IPS-18a (cell line): ENCODE data around the gene AVEN.

Experiments used
- H3K27ac ChIP-seq: one replicate; pipeline ENCODE4 v1.5.1; 2013; ENCODE audit warnings: low read length
- H3K27me3 ChIP-seq: one replicate; pipeline ENCODE4 v1.6.1; 2013; ENCODE audit warnings: mild to moderate bottlenecking, low read length; ENCODE audit not compliant: control insufficient read depth, insufficient read depth
- H3K36me3 ChIP-seq: one replicate; pipeline ENCODE4 v1.6.1; 2013; ENCODE audit warnings: low read depth, low read length; ENCODE audit not compliant: control insufficient read depth
- H3K4me1 ChIP-seq: one replicate; pipeline ENCODE4 v1.6.1; 2013; ENCODE audit warnings: low read depth, low read length; ENCODE audit not compliant: control insufficient read depth
- H3K4me3 ChIP-seq: one replicate; pipeline ENCODE4 v1.5.1; 2013; ENCODE audit warnings: low read length
- H3K9ac ChIP-seq: one replicate; pipeline ENCODE4 v1.6.1; 2013; ENCODE audit warnings: mild to moderate bottlenecking, low read length, moderate library complexity
- H3K9me3 ChIP-seq: one replicate; pipeline ENCODE4 v1.6.1; 2013; ENCODE audit warnings: low read depth, low read length; ENCODE audit not compliant: control insufficient read depth

Gene AVEN

GRCh38 chr15:33907326-33907725 is 131.7 kb downstream of the AVEN start:
- H3K4me3 ChIP-seq, result no peak overlapping the region
- H3K27ac ChIP-seq, result no peak overlapping the region
- no peaks in the 10 kb centered on the region for H3K27me3 ChIP-seq
- H3K36me3 ChIP-seq, result no peaks in the 10 kb centered on the region
- peaks cover 8% of the 10 kb centered on the region for H3K4me1 ChIP-seq
- H3K9ac ChIP-seq, result no peak overlapping the region
- H3K9me3 ChIP-seq, result no peaks in the 10 kb centered on the region

GRCh38 chr15:33903661-33904060 is 135.3 kb downstream of the AVEN start:
- Histone ChIP-seq H3K4me3 (no peak overlapping the region), H3K4me1 (peaks cover 3% of the 10 kb centered on the region), H3K9me3 (no peaks in the 10 kb centered on the region), H3K27me3 (no peaks in the 10 kb centered on the region), H3K36me3 (no peaks in the 10 kb centered on the region), H3K9ac (no peak overlapping the region), H3K27ac (no peak overlapping the region)

GRCh38 chr15:33902043-33902442 is 137.0 kb downstream of the AVEN start:
- Histone ChIP-seq H3K4me1 (no peaks in the 10 kb centered on the region), H3K27ac (no peak overlapping the region), H3K4me3 (no peak overlapping the region), H3K27me3 (no peaks in the 10 kb centered on the region), H3K9ac (no peak overlapping the region), H3K36me3 (no peaks in the 10 kb centered on the region), H3K9me3 (no peaks in the 10 kb centered on the region)

- H3K36me3 ChIP-seq, result no peaks in the 10 kb centered on the region
- no peak overlapping the region for H3K9ac ChIP-seq
- H3K27ac ChIP-seq, result no peak overlapping the region
- no peak overlapping the region for H3K4me3 ChIP-seq
- no peaks in the 10 kb centered on the region for H3K9me3 ChIP-seq
- no peaks in the 10 kb centered on the region for H3K4me1 ChIP-seq
- no peaks in the 10 kb centered on the region for H3K27me3 ChIP-seq
Observed at GRCh38 chr15:33894193-33894592, 144.8 kb downstream of the AVEN start.

- no peaks in the 10 kb centered on the region for H3K4me1 ChIP-seq
- no peak overlapping the region for H3K27ac ChIP-seq
- no peaks in the 10 kb centered on the region for H3K27me3 ChIP-seq
- H3K36me3 ChIP-seq, result no peaks in the 10 kb centered on the region
- no peak overlapping the region for H3K9ac ChIP-seq
- no peaks in the 10 kb centered on the region for H3K9me3 ChIP-seq
- H3K4me3 ChIP-seq, result no peak overlapping the region
Observed at GRCh38 chr15:33888176-33888575, 150.8 kb downstream of the AVEN start.

GRCh38 chr15:33882921-33883320 is 156.1 kb downstream of the AVEN start:
- no peak overlapping the region for H3K9ac ChIP-seq
- H3K36me3 ChIP-seq, result no peaks in the 10 kb centered on the region

GRCh38 chr15:33874156-33874555 is 164.8 kb downstream of the AVEN start:
- H3K9me3 ChIP-seq, result no peaks in the 10 kb centered on the region
- no peak overlapping the region for H3K9ac ChIP-seq
- H3K27me3 ChIP-seq, result no peaks in the 10 kb centered on the region

More at GRCh38 chr15:33882921-33883320, 156.1 kb downstream of the AVEN start:
- no peak overlapping the region for H3K4me3 ChIP-seq
- H3K9me3 ChIP-seq, result no peaks in the 10 kb centered on the region
- H3K27me3 ChIP-seq, result no peaks in the 10 kb centered on the region
- peaks cover 6% of the 10 kb centered on the region for H3K4me1 ChIP-seq
- H3K27ac ChIP-seq, result no peak overlapping the region

GRCh38 chr15:33872416-33873106 is 166.4 kb downstream of the AVEN start:
- H3K4me3 ChIP-seq, result no peak overlapping the region
- H3K27me3 ChIP-seq, result no peaks in the 10 kb centered on the region
- H3K4me1 ChIP-seq, result peaks cover 3% of the 10 kb centered on the region
- no peaks in the 10 kb centered on the region for H3K36me3 ChIP-seq
- H3K9ac ChIP-seq, result no peak overlapping the region
- H3K27ac ChIP-seq, result no peak overlapping the region
- H3K9me3 ChIP-seq, result no peaks in the 10 kb centered on the region

More at GRCh38 chr15:33874156-33874555, 164.8 kb downstream of the AVEN start:
- Histone ChIP-seq H3K4me1 (peaks cover 3% of the 10 kb centered on the region), H3K36me3 (no peaks in the 10 kb centered on the region), H3K4me3 (no peak overlapping the region), H3K27ac (no peak overlapping the region)

- H3K36me3 ChIP-seq, result no peaks in the 10 kb centered on the region
Observed at GRCh38 chr15:33871980-33872379, 167.0 kb downstream of the AVEN start.

GRCh38 chr15:33866101-33866737 is 172.8 kb downstream of the AVEN start:
- Histone ChIP-seq H3K36me3 (no peaks in the 10 kb centered on the region), H3K27ac (no peak overlapping the region), H3K9ac (no peak overlapping the region), H3K4me3 (no peak overlapping the region), H3K27me3 (no peaks in the 10 kb centered on the region), H3K9me3 (no peaks in the 10 kb centered on the region), H3K4me1 (no peaks in the 10 kb centered on the region)

More at GRCh38 chr15:33871980-33872379, 167.0 kb downstream of the AVEN start:
- Histone ChIP-seq H3K9ac (no peak overlapping the region), H3K4me3 (no peak overlapping the region), H3K9me3 (no peaks in the 10 kb centered on the region), H3K27me3 (no peaks in the 10 kb centered on the region), H3K4me1 (peaks cover 3% of the 10 kb centered on the region), H3K27ac (no peak overlapping the region)

GRCh38 chr15:33865416-33865815 is 173.6 kb downstream of the AVEN start:
- Histone ChIP-seq H3K4me3 (no peak overlapping the region), H3K36me3 (no peaks in the 10 kb centered on the region), H3K27me3 (no peaks in the 10 kb centered on the region), H3K27ac (no peak overlapping the region), H3K4me1 (no peaks in the 10 kb centered on the region), H3K9ac (no peak overlapping the region), H3K9me3 (no peaks in the 10 kb centered on the region)
